HCEC 1CT (cell line): Measurements from ENCODE around the gene TLX2.

ENCODE experiments used
- DNase-seq: peaks from one replicate; pipeline ENCODE4 v3.0.0-alpha.2; 2017

Gene TLX2

GRCh38 chr2:74536166-74536950 lies 22.1 kb downstream of the TLX2 start:
- no peak for DNase-seq

GRCh38 chr2:74537140-74537539 lies 22.9 kb downstream of the TLX2 start:
- DNase-seq: no peak

- no peak for DNase-seq
Observed at GRCh38 chr2:74538881-74539339, 24.7 kb downstream of the TLX2 start.

- no peak for DNase-seq
Observed at GRCh38 chr2:74540291-74540690, 26.0 kb downstream of the TLX2 start.

- no peak for DNase-seq
Observed at GRCh38 chr2:74542978-74543377, 28.7 kb downstream of the TLX2 start.

GRCh38 chr2:74544634-74545033 lies 30.4 kb downstream of the TLX2 start:
- DNase-seq: no peak

- no peak for DNase-seq
Observed at GRCh38 chr2:74546004-74546403, 31.8 kb downstream of the TLX2 start.

- DNase-seq: no peak
Observed at GRCh38 chr2:74548285-74548899, 34.1 kb downstream of the TLX2 start.

- peak; percentile 55 for DNase-seq
Observed at GRCh38 chr2:74548900-74549826, 34.9 kb downstream of the TLX2 start.

- DNase-seq: no peak
Observed at GRCh38 chr2:74550231-74550630, 36.0 kb downstream of the TLX2 start.

- no peak for DNase-seq
Observed at GRCh38 chr2:74551530-74551929, 37.3 kb downstream of the TLX2 start.

GRCh38 chr2:74551942-74552913 lies 38.0 kb downstream of the TLX2 start:
- no peak for DNase-seq

- no peak for DNase-seq
Observed at GRCh38 chr2:74552914-74553811, 38.9 kb downstream of the TLX2 start.

GRCh38 chr2:74553892-74554819 lies 39.9 kb downstream of the TLX2 start, which contains the start of the genes DOK1 and LOXL3:
DOK1 (plus strand) TSS chr2:74554720; CDS start chr2:74554755, 35 bp downstream.
LOXL3 (minus strand) TSS chr2:74553942; CDS start chr2:74552634, 1,308 bp downstream.
- DNase-seq: peak; percentile 90

GRCh38 chr2:74554820-74555531 lies 40.7 kb downstream of the TLX2 start:
- peak; percentile 13 for DNase-seq

GRCh38 chr2:74555610-74556103 lies 41.4 kb downstream of the TLX2 start:
- no peak for DNase-seq

GRCh38 chr2:74556159-74556558 lies 41.9 kb downstream of the TLX2 start:
- DNase-seq: no peak

GRCh38 chr2:74556831-74557370 lies 42.7 kb downstream of the TLX2 start:
- no peak for DNase-seq
